Measurements from ENCODE around the gene RAB2B. TPM values are rescaled to one million over a fixed set of nuclear protein-coding genes. Genes with fewer than 3 reads are reported as not detected.

The RAB2B gene
- total RNA-seq: 22.3 and 31.7 TPM in 2 replicates
- 17.6 and 27.8 TPM in 2 replicates for polyA plus RNA-seq
- 14.3 and 15.7 TPM in 2 replicates for polyA plus RNA-seq (2012)
- 4.4 and 12.7 TPM in 2 replicates for polyA minus RNA-seq (ENCODE audit: low replicate concordance)

DNA sequence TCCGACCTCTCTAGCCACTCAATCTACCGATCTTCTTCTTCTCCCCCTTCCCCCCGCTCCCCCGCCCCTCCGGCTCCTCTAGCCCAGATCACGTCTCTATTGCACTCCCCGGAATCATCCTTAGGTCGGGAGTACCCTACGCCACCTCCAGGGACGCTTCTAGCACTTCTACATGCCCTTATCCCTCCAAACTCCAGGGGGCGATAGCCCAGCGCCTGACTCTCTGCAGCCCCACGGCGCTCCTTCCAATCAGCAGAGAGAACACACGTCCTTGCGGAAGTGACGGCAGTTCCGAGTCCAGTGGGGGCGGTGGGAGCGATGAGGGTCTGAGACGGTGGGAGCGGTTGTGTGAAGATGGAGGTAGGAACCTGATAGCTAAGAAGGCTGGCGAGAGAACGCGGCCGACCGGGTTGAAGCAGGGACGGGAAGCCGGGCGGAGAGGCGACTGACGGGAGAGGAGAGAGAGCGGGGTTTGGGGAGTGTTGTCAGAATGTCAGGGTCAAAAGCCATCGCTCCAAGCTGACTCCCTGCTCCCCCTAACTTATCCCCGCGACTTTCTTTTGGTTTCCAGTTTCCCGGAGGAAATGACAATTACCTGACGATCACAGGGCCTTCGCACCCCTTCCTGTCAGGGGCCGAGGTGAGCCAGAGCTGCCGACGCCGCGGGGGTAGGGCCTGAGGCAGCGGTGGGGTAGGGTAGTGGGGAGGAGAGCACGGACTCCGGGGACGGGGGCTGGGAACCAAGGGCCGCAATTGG, at the start of gene RAB2B, which contains the start of gene TOX4:
Gene RAB2B, minus strand, starts transcription at position 35 of the 757 bp plus-strand sequence. CDS start 87 bp downstream, outside the sequence.
Gene TOX4, plus strand, starts transcription at position 271 of the 757 bp plus-strand sequence. Its CDS starts 84 bp downstream, at position 355.
- peak within 1 kb of the TSS; percentile 84 for H3K4me2 ChIP-seq (ENCODE audit: extremely low read depth, insufficient read depth, low read length)
- H3K4me3 ChIP-seq (replicated peaks in 1 of 4; ENCODE audit: control extremely low read depth in 1 of 4, insufficient read depth in 1 of 4, low read depth in 3 of 4, low read length in 4 of 4): peak within 1 kb of the TSS; percentile 86 to 100 (median 93)
- peaks cover 41% of the 10 kb centered on the region for H3K79me2 ChIP-seq (ENCODE audit: control insufficient read depth, insufficient read depth, low read length)
- H4K20me1 ChIP-seq (ENCODE audit: control insufficient read depth, extremely low read depth, insufficient read depth, low read length): no peaks in the 10 kb centered on the region
- no peaks in the 10 kb centered on the region for H3K9me3 ChIP-seq (ENCODE audit: control insufficient read depth, insufficient read depth, low read depth, low read length)
- H3K27me3 ChIP-seq (ENCODE audit: control insufficient read depth, insufficient read depth, low read length): no peaks in the 10 kb centered on the region
- no peak for TF ChIP-seq EZH2 (IDR thresholded peaks at IDR 0.05; ENCODE audit: low read length, missing control alignments)
- TF ChIP-seq, protein P1, sequence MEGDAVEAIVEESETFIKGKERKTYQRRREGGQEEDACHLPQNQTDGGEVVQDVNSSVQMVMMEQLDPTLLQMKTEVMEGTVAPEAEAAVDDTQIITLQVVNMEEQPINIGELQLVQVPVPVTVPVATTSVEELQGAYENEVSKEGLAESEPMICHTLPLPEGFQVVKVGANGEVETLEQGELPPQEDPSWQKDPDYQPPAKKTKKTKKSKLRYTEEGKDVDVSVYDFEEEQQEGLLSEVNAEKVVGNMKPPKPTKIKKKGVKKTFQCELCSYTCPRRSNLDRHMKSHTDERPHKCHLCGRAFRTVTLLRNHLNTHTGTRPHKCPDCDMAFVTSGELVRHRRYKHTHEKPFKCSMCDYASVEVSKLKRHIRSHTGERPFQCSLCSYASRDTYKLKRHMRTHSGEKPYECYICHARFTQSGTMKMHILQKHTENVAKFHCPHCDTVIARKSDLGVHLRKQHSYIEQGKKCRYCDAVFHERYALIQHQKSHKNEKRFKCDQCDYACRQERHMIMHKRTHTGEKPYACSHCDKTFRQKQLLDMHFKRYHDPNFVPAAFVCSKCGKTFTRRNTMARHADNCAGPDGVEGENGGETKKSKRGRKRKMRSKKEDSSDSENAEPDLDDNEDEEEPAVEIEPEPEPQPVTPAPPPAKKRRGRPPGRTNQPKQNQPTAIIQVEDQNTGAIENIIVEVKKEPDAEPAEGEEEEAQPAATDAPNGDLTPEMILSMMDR (conservative IDR thresholded peaks at IDR 0.05 in 1 of 2, IDR thresholded peaks at IDR 0.05 in 1 of 2; ENCODE audit: low read depth in 1 of 2, low read length in 2 of 2): peak; percentile 99
- peak within 1 kb of the TSS; percentile 81 for H3K27ac ChIP-seq (ENCODE audit: insufficient read depth, low read length)
- H3K36me3 ChIP-seq (ENCODE audit: control insufficient read depth, insufficient read depth, low read length): no peaks in the 10 kb centered on the region
- peak within 1 kb of the TSS; percentile 96 for H2AFZ ChIP-seq (ENCODE audit: low read length)
- H3K4me1 ChIP-seq (ENCODE audit: control insufficient read depth, extremely low read depth, insufficient read depth, low read length): no peaks in the 10 kb centered on the region
- H3K9ac ChIP-seq (ENCODE audit: insufficient read depth, low read length): peak within 1 kb of the TSS; percentile 77
- DNase-seq (ENCODE audit: low read depth in 2 of 2): peak; percentile 98 to 99

DNA sequence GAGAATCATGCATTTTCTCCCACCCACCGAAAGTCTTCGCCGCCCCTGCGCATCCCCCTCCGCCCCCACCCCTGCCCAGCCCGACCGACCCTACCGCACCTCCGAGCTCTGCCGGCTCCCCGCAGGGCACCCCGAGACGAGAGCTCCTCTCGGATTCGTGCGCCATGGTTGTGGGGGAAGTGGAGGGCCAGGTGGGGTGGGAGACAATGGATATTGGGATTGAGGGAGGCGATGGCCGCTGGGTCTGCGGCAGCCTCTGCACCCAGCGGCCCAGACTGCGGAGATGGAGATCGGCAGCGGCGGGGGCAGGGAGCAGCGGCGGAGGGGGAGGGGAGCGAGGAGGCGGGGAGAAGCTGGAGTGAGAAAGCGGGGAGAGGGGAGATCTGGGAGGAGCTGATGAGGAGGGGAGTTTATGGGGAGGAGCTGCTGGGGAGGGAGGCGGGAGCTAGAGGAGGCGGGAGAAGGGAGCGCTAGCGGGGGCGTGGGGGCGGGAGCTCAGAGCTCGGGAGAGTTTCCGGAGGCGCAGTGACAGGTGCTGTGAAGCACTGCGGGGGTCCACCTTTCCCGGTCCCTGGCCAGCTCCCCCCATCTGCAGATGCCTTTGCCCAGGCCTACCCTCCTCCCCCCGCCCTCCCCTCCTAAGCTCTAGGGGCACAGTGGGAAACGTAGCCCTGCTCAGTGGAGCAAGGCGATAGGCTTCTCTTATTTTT, 49.4 kb upstream of the RAB2B start, which contains the start of gene SALL2:
Gene SALL2, minus strand, starts transcription at position 385 of the 710 bp plus-strand sequence. Its CDS starts 219 bp downstream, at position 166.
- Histone ChIP-seq H3K4me2 (ENCODE audit: extremely low read depth, insufficient read depth, low read length) (peak within 1 kb of the TSS; percentile 85), H3K27me3 (ENCODE audit: control insufficient read depth, insufficient read depth, low read length) (no peaks in the 10 kb centered on the region), H3K4me1 (ENCODE audit: control insufficient read depth, extremely low read depth, insufficient read depth, low read length) (no peaks in the 10 kb centered on the region), H2AFZ (ENCODE audit: low read length) (peak within 1 kb of the TSS; percentile 59), H4K20me1 (ENCODE audit: control insufficient read depth, extremely low read depth, insufficient read depth, low read length) (no peaks in the 10 kb centered on the region), H3K27ac (ENCODE audit: insufficient read depth, low read length) (no peak within 1 kb of the TSS), H3K9ac (ENCODE audit: insufficient read depth, low read length) (peak within 1 kb of the TSS; percentile 46), H3K4me3 (replicated peaks in 1 of 4; ENCODE audit: control extremely low read depth in 1 of 4, insufficient read depth in 1 of 4, low read depth in 3 of 4, low read length in 4 of 4) (peak within 1 kb of the TSS; percentile 49 to 71 (median 58)), H3K79me2 (ENCODE audit: control insufficient read depth, insufficient read depth, low read length) (no peaks in the 10 kb centered on the region), H3K36me3 (ENCODE audit: control insufficient read depth, insufficient read depth, low read length) (no peaks in the 10 kb centered on the region), H3K9me3 (ENCODE audit: control insufficient read depth, insufficient read depth, low read depth, low read length) (no peaks in the 10 kb centered on the region)
- DNase-seq (ENCODE audit: low read depth in 2 of 2): peak; percentile 61 to 76
- TF ChIP-seq, protein P1 (conservative IDR thresholded peaks at IDR 0.05 in 1 of 2, IDR thresholded peaks at IDR 0.05 in 1 of 2; ENCODE audit: low read depth in 1 of 2, low read length in 2 of 2): no peak

DNA sequence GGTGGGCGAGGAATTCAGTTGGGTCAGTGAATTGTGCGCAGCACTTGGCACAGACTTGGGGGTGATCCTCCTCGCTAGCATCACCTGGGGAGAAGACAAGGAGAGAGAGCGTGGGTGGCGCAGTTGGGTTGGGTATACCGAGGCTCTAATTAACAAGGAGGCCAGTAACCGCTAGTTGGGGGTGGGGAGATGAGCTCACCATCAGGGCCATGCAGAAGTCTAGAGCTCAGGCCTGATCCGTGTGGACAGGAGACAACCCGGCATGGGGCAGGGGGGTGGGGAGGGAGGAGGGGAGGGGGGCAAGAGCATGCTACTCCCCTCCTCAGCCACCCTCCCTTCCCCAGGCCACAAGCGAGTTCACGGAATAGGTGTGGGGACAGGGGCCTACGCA, 48.8 kb upstream of the RAB2B start:
- Histone ChIP-seq H3K79me2 (ENCODE audit: control insufficient read depth, insufficient read depth, low read length) (no peaks in the 10 kb centered on the region), H3K9ac (ENCODE audit: insufficient read depth, low read length) (no peak overlapping the region), H3K36me3 (ENCODE audit: control insufficient read depth, insufficient read depth, low read length) (no peaks in the 10 kb centered on the region), H2AFZ (ENCODE audit: low read length) (no peak overlapping the region), H3K4me2 (ENCODE audit: extremely low read depth, insufficient read depth, low read length) (peak overlapping the region; percentile 85), H3K27ac (ENCODE audit: insufficient read depth, low read length) (no peak overlapping the region), H3K9me3 (ENCODE audit: control insufficient read depth, insufficient read depth, low read depth, low read length) (no peaks in the 10 kb centered on the region), H3K27me3 (ENCODE audit: control insufficient read depth, insufficient read depth, low read length) (no peaks in the 10 kb centered on the region), H4K20me1 (ENCODE audit: control insufficient read depth, extremely low read depth, insufficient read depth, low read length) (no peaks in the 10 kb centered on the region), H3K4me1 (ENCODE audit: control insufficient read depth, extremely low read depth, insufficient read depth, low read length) (no peaks in the 10 kb centered on the region), H3K4me3 (replicated peaks in 1 of 4; ENCODE audit: control extremely low read depth in 1 of 4, insufficient read depth in 1 of 4, low read depth in 3 of 4, low read length in 4 of 4) (peak overlapping the region; percentile 49 to 71 (median 58))
- peak; percentile 19 to 42 for DNase-seq (ENCODE audit: low read depth in 2 of 2)
- TF ChIP-seq, protein P1 (conservative IDR thresholded peaks at IDR 0.05 in 1 of 2, IDR thresholded peaks at IDR 0.05 in 1 of 2; ENCODE audit: low read depth in 1 of 2, low read length in 2 of 2): no peak
- TF ChIP-seq EZH2 (IDR thresholded peaks at IDR 0.05; ENCODE audit: low read length, missing control alignments): no peak

Measured in fibroblast of lung (primary cell).